OCI-LY3 (cell line): ENCODE measurements around the gene HS2ST1.
A peak's percentile ranks its signal among the peaks of the same experiment; 100 is the strongest.

Experiments used
- H2AFZ ChIP-seq: fragments of 200-600, 300-600 bp; shearing (Covaris generic); 2 replicates; pipeline ENCODE4 v1.6.0; 2014; ENCODE audit warnings: antibody characterized with exemption, low read depth, low read length
- H3K27ac ChIP-seq: fragments of 200-600, 300-600 bp; sonication (generic); 2 replicates; pipeline ENCODE4 v1.5.1; 2014; ENCODE audit warnings: mild to moderate bottlenecking, low read length, moderate library complexity, mixed read lengths
- H3K27me3 ChIP-seq: fragments of 200-600, 300-600 bp; sonication (generic); 2 replicates; pipeline ENCODE4 v1.6.1; 2014; ENCODE audit warnings: low read depth, low read length, mixed read lengths
- H3K36me3 ChIP-seq: fragments of 200-600, 300-600 bp; sonication (generic); replicated peaks from 2 replicates; pipeline ENCODE3; 2014; ENCODE audit warnings: low read depth, low read length, mixed read lengths
- H3K4me1 ChIP-seq: fragments of 300-600, 200-600 bp; sonication (generic); 2 replicates; pipeline ENCODE4 v1.6.1; 2014; ENCODE audit warnings: low read length, mixed read lengths
- H3K4me2 ChIP-seq: fragments of 200-600, 300-600 bp; sonication (generic); 2 replicates; pipeline ENCODE4 v1.6.1; 2014; ENCODE audit warnings: low read length, mixed read lengths
- H3K4me3 ChIP-seq: fragments of 300-600, 200-600 bp; sonication (generic); 2 replicates; pipeline ENCODE4 v1.5.1; 2014; ENCODE audit warnings: antibody characterized with exemption, mild to moderate bottlenecking, low read length, moderate library complexity
- H3K79me2 ChIP-seq: fragments of 300-600, 200-600 bp; shearing (Covaris generic); 2 replicates; pipeline ENCODE4 v1.6.1; 2014; ENCODE audit warnings: mild to moderate bottlenecking, low read length, mixed read lengths
- H3K9ac ChIP-seq: fragments of 300-600, 200-600 bp; shearing (Covaris generic); 2 replicates; pipeline ENCODE4 v1.6.0; 2014; ENCODE audit warnings: mild to moderate bottlenecking, low read length, moderate library complexity
- H3K9me3 ChIP-seq: fragments of 200-600, 300-600 bp; shearing (Covaris generic); 2 replicates; pipeline ENCODE4 v1.6.1; 2014; ENCODE audit warnings: low read length, mixed read lengths; ENCODE audit not compliant: insufficient read depth
- H4K20me1 ChIP-seq: fragments of 200-600, 300-600 bp; sonication (generic); 2 replicates; pipeline ENCODE4 v1.6.1; 2016; ENCODE audit warnings: low read length, mixed read lengths; ENCODE audit not compliant: insufficient read depth
- EZH2phosphoT487 ChIP-seq: fragments of 200-600 bp; shearing (Covaris generic); IDR thresholded peaks from 2 replicates; pipeline ENCODE4 v1.6.1; 2018; ENCODE audit warnings: antibody characterized with exemption, mixed run types, low read depth
- TF ChIP-seq, protein P1 (sequence below): fragments of 200-600, 300-600 bp; sonication (generic); IDR thresholded peaks from 2 replicates; pipeline ENCODE4 v1.5.1; 2014; ENCODE audit warnings: antibody characterized with exemption, low read length, low read depth

The HS2ST1 gene

DNA sequence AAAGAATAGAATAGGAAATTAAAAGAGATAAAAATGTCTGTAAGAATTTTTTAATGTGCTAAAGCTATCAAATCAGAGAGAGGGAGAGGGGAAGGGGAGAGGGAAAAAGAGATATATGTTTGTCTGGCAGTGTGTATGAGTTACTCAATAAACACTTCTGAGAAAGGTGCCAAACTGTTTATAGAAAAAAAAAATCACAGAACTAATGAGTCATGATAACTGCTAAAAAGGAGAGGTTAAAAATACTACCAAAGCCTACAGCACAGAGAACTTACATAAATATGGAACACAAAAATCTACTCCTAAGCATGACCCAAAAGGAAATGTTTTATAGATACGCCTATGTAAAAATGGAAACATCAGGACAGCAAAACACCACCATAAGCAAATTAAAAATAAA lies 46.0 kb upstream of the HS2ST1 start:
- peaks cover 31% of the 10 kb centered on the region for H3K4me1 ChIP-seq
- peaks cover 17% of the 10 kb centered on the region for H3K79me2 ChIP-seq
- H3K4me2 ChIP-seq, result no peak overlapping the region
- no peak overlapping the region for H3K9ac ChIP-seq
- H3K36me3 ChIP-seq, result peaks cover 6% of the 10 kb centered on the region
- no peaks in the 10 kb centered on the region for H3K27me3 ChIP-seq
- TF ChIP-seq, protein P1, sequence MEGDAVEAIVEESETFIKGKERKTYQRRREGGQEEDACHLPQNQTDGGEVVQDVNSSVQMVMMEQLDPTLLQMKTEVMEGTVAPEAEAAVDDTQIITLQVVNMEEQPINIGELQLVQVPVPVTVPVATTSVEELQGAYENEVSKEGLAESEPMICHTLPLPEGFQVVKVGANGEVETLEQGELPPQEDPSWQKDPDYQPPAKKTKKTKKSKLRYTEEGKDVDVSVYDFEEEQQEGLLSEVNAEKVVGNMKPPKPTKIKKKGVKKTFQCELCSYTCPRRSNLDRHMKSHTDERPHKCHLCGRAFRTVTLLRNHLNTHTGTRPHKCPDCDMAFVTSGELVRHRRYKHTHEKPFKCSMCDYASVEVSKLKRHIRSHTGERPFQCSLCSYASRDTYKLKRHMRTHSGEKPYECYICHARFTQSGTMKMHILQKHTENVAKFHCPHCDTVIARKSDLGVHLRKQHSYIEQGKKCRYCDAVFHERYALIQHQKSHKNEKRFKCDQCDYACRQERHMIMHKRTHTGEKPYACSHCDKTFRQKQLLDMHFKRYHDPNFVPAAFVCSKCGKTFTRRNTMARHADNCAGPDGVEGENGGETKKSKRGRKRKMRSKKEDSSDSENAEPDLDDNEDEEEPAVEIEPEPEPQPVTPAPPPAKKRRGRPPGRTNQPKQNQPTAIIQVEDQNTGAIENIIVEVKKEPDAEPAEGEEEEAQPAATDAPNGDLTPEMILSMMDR, result no peak
- no peak for TF ChIP-seq EZH2phosphoT487
- no peak overlapping the region for H3K27ac ChIP-seq
- no peak overlapping the region for H2AFZ ChIP-seq
- no peak overlapping the region for H3K4me3 ChIP-seq
- H3K9me3 ChIP-seq, result no peaks in the 10 kb centered on the region
- H4K20me1 ChIP-seq, result no peaks in the 10 kb centered on the region

DNA sequence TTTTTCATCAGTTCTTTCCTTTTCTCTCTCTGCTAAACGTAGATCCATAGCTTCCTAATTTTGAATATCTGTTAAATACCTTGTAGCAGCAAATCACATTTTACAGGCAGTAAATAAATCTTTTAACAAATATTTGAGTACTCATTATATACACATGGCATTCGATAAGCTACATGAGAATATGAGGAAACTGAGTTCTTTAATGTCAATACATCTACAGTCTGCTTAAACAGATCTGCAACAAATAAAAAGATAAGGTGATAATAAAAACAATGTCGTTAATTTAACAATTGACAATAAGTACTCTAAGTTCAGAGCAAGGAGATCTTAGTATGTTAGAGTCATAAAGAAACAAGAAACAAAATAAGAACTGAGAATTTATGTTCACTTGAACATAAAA lies 43.4 kb upstream of the HS2ST1 start:
- no peak overlapping the region for H3K4me3 ChIP-seq
- peaks cover 5% of the 10 kb centered on the region for H3K79me2 ChIP-seq
- peaks cover 6% of the 10 kb centered on the region for H3K36me3 ChIP-seq
- H3K4me1 ChIP-seq, result peaks cover 32% of the 10 kb centered on the region
- peak overlapping the region; percentile 44 for H3K27ac ChIP-seq
- H3K4me2 ChIP-seq, result peak overlapping the region; percentile 26; the same call in 1 of the 2 replicates
- no peaks in the 10 kb centered on the region for H4K20me1 ChIP-seq
- no peak overlapping the region for H2AFZ ChIP-seq
- H3K9me3 ChIP-seq, result no peaks in the 10 kb centered on the region
- no peaks in the 10 kb centered on the region for H3K27me3 ChIP-seq
- H3K9ac ChIP-seq, result no peak overlapping the region
- TF ChIP-seq EZH2phosphoT487, result no peak
- TF ChIP-seq, protein P1, result no peak

DNA sequence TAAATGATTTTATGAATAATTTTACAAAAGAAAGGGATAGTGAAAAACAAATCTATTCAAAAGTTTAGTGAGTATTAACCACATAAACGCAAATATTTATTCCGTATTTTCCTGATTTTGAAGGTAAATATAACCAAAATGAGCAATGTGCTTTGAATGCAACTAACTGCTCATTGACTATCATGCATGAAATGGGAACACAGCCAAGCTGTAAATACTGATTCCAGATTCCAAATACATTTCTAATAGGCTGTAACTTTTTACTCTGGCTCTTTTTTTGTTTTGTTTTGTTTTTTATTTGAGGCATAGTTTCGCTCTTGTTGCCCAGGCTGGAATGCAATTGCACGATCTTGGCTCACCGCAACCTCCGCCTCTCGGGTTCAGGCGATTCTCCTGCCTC lies 42.3 kb upstream of the HS2ST1 start:
- Histone ChIP-seq H3K9ac (no peak overlapping the region), H3K27me3 (no peaks in the 10 kb centered on the region), H3K36me3 (peaks cover 11% of the 10 kb centered on the region), H3K4me3 (no peak overlapping the region), H4K20me1 (no peaks in the 10 kb centered on the region), H3K4me2 (no peak overlapping the region), H3K9me3 (no peaks in the 10 kb centered on the region), H2AFZ (no peak overlapping the region), H3K4me1 (peaks cover 26% of the 10 kb centered on the region), H3K27ac (no peak overlapping the region), H3K79me2 (peaks cover 5% of the 10 kb centered on the region)
- no peak for TF ChIP-seq EZH2phosphoT487
- TF ChIP-seq, protein P1, result no peak

DNA sequence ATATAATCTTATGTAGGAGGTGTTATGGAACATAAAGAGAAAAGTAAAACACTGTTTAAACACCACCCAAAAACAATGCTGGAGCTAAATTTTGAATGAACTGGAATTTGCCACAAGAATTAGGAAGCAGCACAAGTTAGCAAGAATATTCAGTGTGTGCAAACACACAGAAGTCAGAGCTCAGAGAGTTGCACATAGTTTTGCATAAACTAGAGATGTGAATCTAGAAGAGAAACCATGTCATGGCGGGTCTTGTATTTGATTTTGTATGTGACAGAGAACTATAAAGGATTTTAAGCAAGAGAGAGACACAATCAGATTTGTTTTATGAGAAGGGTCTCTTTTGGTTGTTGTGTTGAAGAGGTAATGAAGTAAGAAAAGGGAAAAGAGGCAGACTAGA lies 38.7 kb upstream of the HS2ST1 start:
- peaks cover 25% of the 10 kb centered on the region for H3K4me1 ChIP-seq
- no peaks in the 10 kb centered on the region for H4K20me1 ChIP-seq
- H2AFZ ChIP-seq, result no peak overlapping the region

More for the DNA sequence above, 38.7 kb upstream of the HS2ST1 start:
- Histone ChIP-seq H3K27me3 (no peaks in the 10 kb centered on the region), H3K9me3 (no peaks in the 10 kb centered on the region), H3K4me3 (no peak overlapping the region), H3K79me2 (no peaks in the 10 kb centered on the region), H3K36me3 (peaks cover 27% of the 10 kb centered on the region), H3K4me2 (peak overlapping the region; percentile 28), H3K9ac (no peak overlapping the region), H3K27ac (peak overlapping the region; percentile 54)
- no peak for TF ChIP-seq EZH2phosphoT487
- TF ChIP-seq, protein P1, result no peak
